ENCODE data around the gene PDZD4. TPM values are rescaled to one million over a fixed set of nuclear protein-coding genes. Genes with fewer than 3 reads are reported as not detected.

The PDZD4 gene
- total and polyA plus RNA-seq, 9 of the 15 experiments (the other 6 are each of a cell fraction or from before 2014, with no cell fraction given): 0.05 to 0.38 (median 0.07) TPM; not detected in 5

- BruUV-seq (replicated peaks): no TSS peak
- no peaks in the 10 kb centered on the region for H3K9me3 ChIP-seq (replicated peaks; ENCODE audit: control insufficient read depth, insufficient read depth, low read depth, low read length)
- no peak overlapping the region for H3K4me3 ChIP-seq
- H4K20me1 ChIP-seq (replicated peaks; ENCODE audit: control insufficient read depth, insufficient read depth, low read length): 0 out of 2 replicates have a peak, but pooled peaks cover 14% of the 10 kb centered on the region
- DNase-seq (ENCODE audit: extremely low read depth in 1 of 4, low spot score in 3 of 4) (no peak), FAIRE-seq (no peak), ATAC-seq (no peak)
- H3K4me1 ChIP-seq (replicated peaks in 1 of 2; ENCODE audit: control insufficient read depth in 2 of 2, insufficient read depth in 2 of 2, low read length in 2 of 2): peaks cover 0 to 19% of the 10 kb centered on the region in 2 experiments; a peak in 2 of 5 replicates
- H3K9me1 ChIP-seq (ENCODE audit: control insufficient read depth, insufficient read depth, low read length): no peaks in the 10 kb centered on the region
- 0% methylated on average over 2 of the region's 3 CpGs for WGBS (ENCODE audit: insufficient coverage, low coverage, missing lambda C conversion rate)
- in situ Hi-C loops (cut with MboI) (no loop called here), intact Hi-C loops (cut with micrococcal nuclease) (no loop called here)
- no peaks in the 10 kb centered on the region for H3K79me2 ChIP-seq (ENCODE audit: control insufficient read depth, insufficient read depth, low read length)
- no peak overlapping the region for H3K9ac ChIP-seq (ENCODE audit: insufficient read depth in 1 of 2, low read depth in 2 of 2, low read length in 2 of 2)
- peaks cover 3 to 52% of the 10 kb centered on the region in 2 experiments; a peak in 3 of 5 replicates for H3K27me3 ChIP-seq (ENCODE audit: control insufficient read depth in 2 of 2, insufficient read depth in 2 of 2, low read length in 2 of 2)
- ChIA-PET CTCF (ENCODE audit: low intra/inter-chr PET ratio) (no interaction called here), POLR2A (interaction anchor here (0.9 kb wide), 1 partner anchor 19 kb away, joined by 4 read pairs; no protein-coding TSS in a partner anchor)
- H2AFZ ChIP-seq (ENCODE audit: low read depth, low read length): no peak overlapping the region
- no peak overlapping the region for H3K27ac ChIP-seq (ENCODE audit: extremely low read depth, low read depth, low read length)
- no peak overlapping the region for H3K4me2 ChIP-seq (ENCODE audit: insufficient read depth, low read length)
- H3K36me3 ChIP-seq (ENCODE audit: control insufficient read depth, insufficient read depth, low read length): no peaks in the 10 kb centered on the region
- TF ChIP-seq ZNF124 (CRISPR knock-in tag; IDR thresholded peaks at IDR 0.05): no peak
- TF ChIP-seq BHLHE40 (IDR thresholded peaks at IDR 0.05; ENCODE audit: low read length): no peak
- no peak for TF ChIP-seq E2F3 (CRISPR knock-in tag; IDR thresholded peaks at IDR 0.05)
- TF ChIP-seq HDAC6 (IDR thresholded peaks at IDR 0.05; ENCODE audit: low read depth, low read length): no peak
- TF ChIP-seq ZNF431 (CRISPR knock-in tag; IDR thresholded peaks at IDR 0.05): no peak
- no peak for TF ChIP-seq ZNF184 (CRISPR knock-in tag; IDR thresholded peaks at IDR 0.05)
- no peak for TF ChIP-seq ZNF449 (CRISPR knock-in tag; IDR thresholded peaks at IDR 0.05)
- no peak for TF ChIP-seq CBFB (CRISPR knock-in tag; IDR thresholded peaks at IDR 0.05)
- TF ChIP-seq PHF21A (IDR thresholded peaks at IDR 0.05; ENCODE audit: borderline replicate concordance, low read depth): no peak
- TF ChIP-seq, protein P1, sequence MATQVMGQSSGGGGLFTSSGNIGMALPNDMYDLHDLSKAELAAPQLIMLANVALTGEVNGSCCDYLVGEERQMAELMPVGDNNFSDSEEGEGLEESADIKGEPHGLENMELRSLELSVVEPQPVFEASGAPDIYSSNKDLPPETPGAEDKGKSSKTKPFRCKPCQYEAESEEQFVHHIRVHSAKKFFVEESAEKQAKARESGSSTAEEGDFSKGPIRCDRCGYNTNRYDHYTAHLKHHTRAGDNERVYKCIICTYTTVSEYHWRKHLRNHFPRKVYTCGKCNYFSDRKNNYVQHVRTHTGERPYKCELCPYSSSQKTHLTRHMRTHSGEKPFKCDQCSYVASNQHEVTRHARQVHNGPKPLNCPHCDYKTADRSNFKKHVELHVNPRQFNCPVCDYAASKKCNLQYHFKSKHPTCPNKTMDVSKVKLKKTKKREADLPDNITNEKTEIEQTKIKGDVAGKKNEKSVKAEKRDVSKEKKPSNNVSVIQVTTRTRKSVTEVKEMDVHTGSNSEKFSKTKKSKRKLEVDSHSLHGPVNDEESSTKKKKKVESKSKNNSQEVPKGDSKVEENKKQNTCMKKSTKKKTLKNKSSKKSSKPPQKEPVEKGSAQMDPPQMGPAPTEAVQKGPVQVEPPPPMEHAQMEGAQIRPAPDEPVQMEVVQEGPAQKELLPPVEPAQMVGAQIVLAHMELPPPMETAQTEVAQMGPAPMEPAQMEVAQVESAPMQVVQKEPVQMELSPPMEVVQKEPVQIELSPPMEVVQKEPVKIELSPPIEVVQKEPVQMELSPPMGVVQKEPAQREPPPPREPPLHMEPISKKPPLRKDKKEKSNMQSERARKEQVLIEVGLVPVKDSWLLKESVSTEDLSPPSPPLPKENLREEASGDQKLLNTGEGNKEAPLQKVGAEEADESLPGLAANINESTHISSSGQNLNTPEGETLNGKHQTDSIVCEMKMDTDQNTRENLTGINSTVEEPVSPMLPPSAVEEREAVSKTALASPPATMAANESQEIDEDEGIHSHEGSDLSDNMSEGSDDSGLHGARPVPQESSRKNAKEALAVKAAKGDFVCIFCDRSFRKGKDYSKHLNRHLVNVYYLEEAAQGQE (IDR thresholded peaks at IDR 0.05; ENCODE audit: borderline replicate concordance): no peak
- TF ChIP-seq, protein P1 (CRISPR knock-in tag; IDR thresholded peaks at IDR 0.05; ENCODE audit: low read depth): no peak
Measured at GRCh38 chrX:153874085-153874365, 43.7 kb upstream of the PDZD4 start.

Measured in K562 (cell line).